HL-60 (cell line): ENCODE measurements around the gene TSSK2.

Source experiments
- DNase-seq, 2 experiments: peaks; one replicate each; pipeline ENCODE4 v3.0.0-alpha.2; 2010 to 2020; ENCODE audit warnings: low read depth in 1 of 2, low spot score in 1 of 2
- H3K27ac ChIP-seq: fragments of 250-450 bp; sonication (Bioruptor Pico); replicated peaks from 2 replicates; pipeline ENCODE4 v1.5.1; 2020; ENCODE audit warnings: mild to moderate bottlenecking, moderate library complexity
- H3K27me3 ChIP-seq: fragments of 250-450 bp; sonication (Bioruptor Pico); 2 replicates; pipeline ENCODE4 v1.5.1; 2021; ENCODE audit warnings: mild to moderate bottlenecking, moderate library complexity; ENCODE audit not compliant: insufficient read depth, poor library complexity, severe bottlenecking
- H3K4me3 ChIP-seq: replicated peaks from 2 replicates; pipeline ENCODE4 v1.5.1; 2011; ENCODE audit warnings: mild to moderate bottlenecking, control low read depth, low read length; ENCODE audit not compliant: insufficient read depth
- GABPA ChIP-seq: IDR thresholded peaks from 2 replicates; pipeline ENCODE4 v1.6.1; 2012; ENCODE audit warnings: low read depth
- POLR2AphosphoS5 ChIP-seq: IDR thresholded peaks from 2 replicates; pipeline ENCODE4 v1.6.1; 2012; ENCODE audit warnings: low read depth
- SPI1 ChIP-seq: IDR thresholded peaks from 2 replicates; pipeline ENCODE4 v1.6.1; 2012; ENCODE audit warnings: low read depth, mild to moderate bottlenecking, borderline replicate concordance
- TF ChIP-seq, protein P1 (sequence below): IDR thresholded peaks from one replicate; pipeline ENCODE4 v1.5.1; 2011; ENCODE audit warnings: low read length, control low read depth, inconsistent platforms; ENCODE audit not compliant: insufficient read depth
- TF ChIP-seq, protein P2 (sequence below): IDR thresholded peaks from 2 replicates; pipeline ENCODE4 v1.6.1; 2012; ENCODE audit warnings: low read depth; ENCODE audit not compliant: insufficient replicate concordance

TSSK2 gene

DNA sequence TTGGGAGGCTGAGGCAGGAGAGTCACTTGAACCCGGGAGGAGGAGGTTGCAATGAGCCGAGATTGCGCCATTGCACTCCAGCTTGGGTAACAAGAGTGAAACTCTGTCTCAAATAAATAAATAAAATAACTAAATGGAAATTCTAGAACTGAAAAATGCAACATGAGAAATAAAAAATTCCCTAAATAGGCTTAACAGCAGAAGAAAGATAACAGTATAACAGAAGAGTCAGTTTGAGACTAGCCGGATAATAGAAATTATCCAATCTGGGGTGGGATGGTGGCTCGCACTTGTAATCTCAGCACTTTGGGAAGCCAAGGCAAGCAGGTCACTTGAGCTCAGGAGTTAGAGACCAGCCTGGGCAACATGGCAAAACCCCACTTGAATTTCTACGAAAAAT, 33.3 kb downstream of the TSSK2 start:
- no peak overlapping the region for H3K27ac ChIP-seq
- peaks cover 21% of the 10 kb centered on the region for H3K27me3 ChIP-seq
- no peak for DNase-seq
- no peak overlapping the region for H3K4me3 ChIP-seq
- TF ChIP-seq POLR2AphosphoS5 (no peak), SPI1 (no peak), GABPA (no peak)
- TF ChIP-seq, protein P1, sequence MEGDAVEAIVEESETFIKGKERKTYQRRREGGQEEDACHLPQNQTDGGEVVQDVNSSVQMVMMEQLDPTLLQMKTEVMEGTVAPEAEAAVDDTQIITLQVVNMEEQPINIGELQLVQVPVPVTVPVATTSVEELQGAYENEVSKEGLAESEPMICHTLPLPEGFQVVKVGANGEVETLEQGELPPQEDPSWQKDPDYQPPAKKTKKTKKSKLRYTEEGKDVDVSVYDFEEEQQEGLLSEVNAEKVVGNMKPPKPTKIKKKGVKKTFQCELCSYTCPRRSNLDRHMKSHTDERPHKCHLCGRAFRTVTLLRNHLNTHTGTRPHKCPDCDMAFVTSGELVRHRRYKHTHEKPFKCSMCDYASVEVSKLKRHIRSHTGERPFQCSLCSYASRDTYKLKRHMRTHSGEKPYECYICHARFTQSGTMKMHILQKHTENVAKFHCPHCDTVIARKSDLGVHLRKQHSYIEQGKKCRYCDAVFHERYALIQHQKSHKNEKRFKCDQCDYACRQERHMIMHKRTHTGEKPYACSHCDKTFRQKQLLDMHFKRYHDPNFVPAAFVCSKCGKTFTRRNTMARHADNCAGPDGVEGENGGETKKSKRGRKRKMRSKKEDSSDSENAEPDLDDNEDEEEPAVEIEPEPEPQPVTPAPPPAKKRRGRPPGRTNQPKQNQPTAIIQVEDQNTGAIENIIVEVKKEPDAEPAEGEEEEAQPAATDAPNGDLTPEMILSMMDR: no peak
- TF ChIP-seq, protein P2, sequence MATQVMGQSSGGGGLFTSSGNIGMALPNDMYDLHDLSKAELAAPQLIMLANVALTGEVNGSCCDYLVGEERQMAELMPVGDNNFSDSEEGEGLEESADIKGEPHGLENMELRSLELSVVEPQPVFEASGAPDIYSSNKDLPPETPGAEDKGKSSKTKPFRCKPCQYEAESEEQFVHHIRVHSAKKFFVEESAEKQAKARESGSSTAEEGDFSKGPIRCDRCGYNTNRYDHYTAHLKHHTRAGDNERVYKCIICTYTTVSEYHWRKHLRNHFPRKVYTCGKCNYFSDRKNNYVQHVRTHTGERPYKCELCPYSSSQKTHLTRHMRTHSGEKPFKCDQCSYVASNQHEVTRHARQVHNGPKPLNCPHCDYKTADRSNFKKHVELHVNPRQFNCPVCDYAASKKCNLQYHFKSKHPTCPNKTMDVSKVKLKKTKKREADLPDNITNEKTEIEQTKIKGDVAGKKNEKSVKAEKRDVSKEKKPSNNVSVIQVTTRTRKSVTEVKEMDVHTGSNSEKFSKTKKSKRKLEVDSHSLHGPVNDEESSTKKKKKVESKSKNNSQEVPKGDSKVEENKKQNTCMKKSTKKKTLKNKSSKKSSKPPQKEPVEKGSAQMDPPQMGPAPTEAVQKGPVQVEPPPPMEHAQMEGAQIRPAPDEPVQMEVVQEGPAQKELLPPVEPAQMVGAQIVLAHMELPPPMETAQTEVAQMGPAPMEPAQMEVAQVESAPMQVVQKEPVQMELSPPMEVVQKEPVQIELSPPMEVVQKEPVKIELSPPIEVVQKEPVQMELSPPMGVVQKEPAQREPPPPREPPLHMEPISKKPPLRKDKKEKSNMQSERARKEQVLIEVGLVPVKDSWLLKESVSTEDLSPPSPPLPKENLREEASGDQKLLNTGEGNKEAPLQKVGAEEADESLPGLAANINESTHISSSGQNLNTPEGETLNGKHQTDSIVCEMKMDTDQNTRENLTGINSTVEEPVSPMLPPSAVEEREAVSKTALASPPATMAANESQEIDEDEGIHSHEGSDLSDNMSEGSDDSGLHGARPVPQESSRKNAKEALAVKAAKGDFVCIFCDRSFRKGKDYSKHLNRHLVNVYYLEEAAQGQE: no peak

DNA sequence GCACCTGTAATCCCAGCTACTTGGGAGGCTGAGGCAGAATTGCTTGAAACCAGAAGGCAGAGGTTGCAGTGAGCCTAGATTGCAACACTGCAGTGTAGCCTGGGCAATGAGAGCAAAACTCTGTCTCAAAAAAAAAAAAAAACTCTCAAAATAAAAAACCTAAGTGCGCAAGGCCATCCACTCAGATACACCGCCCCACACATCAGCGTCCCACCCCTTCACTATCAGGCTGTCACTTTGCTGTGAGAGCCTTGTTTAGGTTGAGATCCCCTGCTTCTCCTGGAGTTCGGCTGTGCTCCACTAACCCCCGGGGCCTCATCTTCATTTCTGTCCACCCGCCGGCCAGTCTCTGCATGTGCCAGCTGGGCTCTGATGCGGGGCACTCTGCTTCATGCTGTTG, 35.3 kb downstream of the TSSK2 start:
- H3K4me3 ChIP-seq: no peak overlapping the region
- peaks cover 33% of the 10 kb centered on the region for H3K27me3 ChIP-seq
- DNase-seq: no peak
- TF ChIP-seq, protein P2: no peak
- TF ChIP-seq, protein P1: no peak
- no peak for TF ChIP-seq GABPA
- no peak overlapping the region for H3K27ac ChIP-seq

DNA sequence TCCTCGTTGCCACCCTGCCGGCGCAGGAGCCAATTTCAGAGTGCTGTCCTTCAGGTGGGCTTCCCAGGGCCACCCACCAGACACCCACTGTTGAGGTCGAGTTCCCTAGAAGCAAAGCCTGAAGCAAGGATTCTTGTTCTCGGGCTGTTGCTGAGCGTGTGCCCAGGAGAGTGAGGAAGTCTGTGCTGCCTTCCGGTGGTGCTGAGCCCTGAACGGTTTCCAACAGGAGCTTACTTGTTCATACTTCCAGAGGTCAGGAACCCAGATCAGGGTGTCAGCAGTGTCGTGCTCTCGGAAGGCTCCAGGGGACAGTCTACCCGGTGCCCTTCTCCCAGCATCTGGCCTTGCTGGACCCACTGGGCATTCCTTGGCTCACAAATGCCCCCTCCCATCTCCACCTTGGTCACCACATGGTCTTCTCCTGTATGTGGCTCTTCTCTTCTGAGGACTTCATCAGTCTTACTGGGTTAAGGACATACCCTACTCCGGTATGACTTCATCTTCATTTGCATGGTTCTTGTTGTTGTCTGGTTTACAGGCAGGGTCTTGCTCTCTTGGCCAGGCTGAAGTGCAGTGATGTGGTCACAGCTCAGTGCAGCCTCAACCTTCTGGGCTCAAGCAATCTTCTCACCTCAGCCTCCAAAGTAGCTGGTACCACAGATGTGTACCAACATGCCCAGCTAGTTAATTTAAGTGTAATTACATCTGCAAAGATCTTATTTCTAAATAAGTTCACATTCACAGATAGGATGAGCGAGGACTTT, 36.2 kb downstream of the TSSK2 start:
- peaks cover 33% of the 10 kb centered on the region for H3K27me3 ChIP-seq
- TF ChIP-seq SPI1 (no peak), POLR2AphosphoS5 (no peak), GABPA (no peak)
- TF ChIP-seq, protein P1: no peak
- TF ChIP-seq, protein P2: no peak
- H3K4me3 ChIP-seq: no peak overlapping the region
- no peak for DNase-seq
- H3K27ac ChIP-seq: no peak overlapping the region
